DND-41 (cell line): ENCODE results near the gene LRP8.

Experiments
- ATAC-seq: fragments of 200-7000 bp; cut with Tn5 transposase; 3 replicates; pipeline ENCODE4 v1.9.1; 2021; ENCODE audit warnings: low read depth; ENCODE audit not compliant: insufficient read depth
- DNase-seq: peaks from one replicate; pipeline ENCODE4 v3.0.0-alpha.2; 2020
- H2AFZ ChIP-seq: 2 replicates; pipeline ENCODE4 v1.6.0; 2012; ENCODE audit warnings: low read depth, low read length
- H3K27ac ChIP-seq: 2 replicates; pipeline ENCODE4 v1.5.1; 2012; ENCODE audit warnings: low read length, inconsistent platforms
- H3K27me3 ChIP-seq: fragments of 200-600 bp; sonication (generic); 2 replicates; pipeline ENCODE4 v1.6.0; 2012; ENCODE audit warnings: low read length, mild to moderate bottlenecking, inconsistent platforms; ENCODE audit not compliant: insufficient read depth, poor library complexity
- H3K36me3 ChIP-seq: 2 replicates; pipeline ENCODE4 v1.5.1; 2012; ENCODE audit warnings: low read length, inconsistent platforms; ENCODE audit not compliant: insufficient read depth
- H3K4me1 ChIP-seq: 2 replicates; pipeline ENCODE4 v1.5.1; 2012; ENCODE audit warnings: mild to moderate bottlenecking, low read length; ENCODE audit not compliant: insufficient read depth
- H3K4me2 ChIP-seq: 2 replicates; pipeline ENCODE4 v1.6.0; 2012; ENCODE audit warnings: mild to moderate bottlenecking, moderate library complexity, low read length, inconsistent platforms; ENCODE audit not compliant: insufficient read depth
- H3K4me3 ChIP-seq, 2 experiments: fragments of 200-600 bp in 1 of 2; shearing (Covaris generic) in 1 of 2; 2 replicates each; pipeline ENCODE4 v1.5.1; 2012 to 2016; ENCODE audit warnings: inconsistent platforms in 2 of 2, low read length in 2 of 2, mild to moderate bottlenecking in 2 of 2, low read depth in 1 of 2, moderate library complexity in 1 of 2
- H3K79me2 ChIP-seq: 2 replicates; pipeline ENCODE4 v1.6.0; 2012; ENCODE audit warnings: low read length, inconsistent platforms; ENCODE audit not compliant: insufficient read depth
- H3K9ac ChIP-seq: 2 replicates; pipeline ENCODE4 v1.6.0; 2012; ENCODE audit warnings: low read depth, mild to moderate bottlenecking, inconsistent platforms, low read length, moderate library complexity
- H3K9me3 ChIP-seq: 2 replicates; pipeline ENCODE4 v1.5.1; 2012; ENCODE audit warnings: low read length, moderate library complexity, mild to moderate bottlenecking, inconsistent platforms; ENCODE audit not compliant: insufficient read depth, severe bottlenecking
- H4K20me1 ChIP-seq: 2 replicates; pipeline ENCODE4 v1.6.0; 2012; ENCODE audit warnings: low read length; ENCODE audit not compliant: insufficient read depth
- CTCF ChIP-seq: IDR thresholded peaks from 2 replicates; pipeline ENCODE4 v1.5.1; 2012; ENCODE audit warnings: borderline replicate concordance, low read length, moderate library complexity, mild to moderate bottlenecking; ENCODE audit not compliant: poor library complexity, severe bottlenecking; ENCODE audit errors: extremely low read depth
- EZH2 ChIP-seq: IDR thresholded peaks from 3 replicates; pipeline ENCODE4 v1.6.1; 2012; ENCODE audit warnings: borderline replicate concordance, low read depth, mild to moderate bottlenecking, moderate library complexity, low read length, inconsistent platforms; ENCODE audit not compliant: severe bottlenecking

Gene LRP8

DNA sequence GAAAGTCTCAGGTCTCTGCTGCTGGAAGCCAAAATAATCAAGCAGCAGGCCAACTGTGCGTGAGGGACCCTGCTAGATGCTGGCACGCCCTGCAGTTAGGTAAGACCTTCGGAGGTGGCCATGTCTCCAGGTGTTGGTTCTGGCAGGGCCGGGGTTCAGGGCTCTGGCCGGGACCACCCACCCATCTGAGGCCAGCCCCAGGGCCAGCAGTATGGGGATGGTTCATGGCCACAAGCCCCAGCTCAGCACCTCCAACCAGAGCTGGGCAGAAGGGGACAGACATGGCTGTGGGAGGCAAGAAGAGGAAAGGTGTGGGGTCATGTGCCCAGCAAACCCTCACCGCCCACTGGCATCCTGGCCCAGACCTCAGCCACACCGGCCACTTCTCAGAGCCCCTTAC is 23.3 kb downstream of the LRP8 start:
- Histone ChIP-seq H3K4me1 (no peaks in the 10 kb centered on the region), H3K79me2 (peaks cover 99% of the 10 kb centered on the region), H4K20me1 (peaks cover 99% of the 10 kb centered on the region), H3K9ac (no peak overlapping the region), H2AFZ (no peak overlapping the region), H3K4me2 (no peak overlapping the region), H3K27me3 (no peaks in the 10 kb centered on the region), H3K36me3 (peaks cover 91% of the 10 kb centered on the region), H3K9me3 (no peaks in the 10 kb centered on the region), H3K27ac (no peak overlapping the region), H3K4me3 (no peak overlapping the region)
- ATAC-seq, result no peak
- TF ChIP-seq CTCF (no peak), EZH2 (no peak)
- no peak for DNase-seq

- TF ChIP-seq CTCF (no peak), EZH2 (no peak)
- Histone ChIP-seq H3K27ac (no peak overlapping the region), H3K4me1 (no peaks in the 10 kb centered on the region)
Measured at GRCh38 chr1:53303726-53304515, 23.9 kb downstream of the LRP8 start.

DNA sequence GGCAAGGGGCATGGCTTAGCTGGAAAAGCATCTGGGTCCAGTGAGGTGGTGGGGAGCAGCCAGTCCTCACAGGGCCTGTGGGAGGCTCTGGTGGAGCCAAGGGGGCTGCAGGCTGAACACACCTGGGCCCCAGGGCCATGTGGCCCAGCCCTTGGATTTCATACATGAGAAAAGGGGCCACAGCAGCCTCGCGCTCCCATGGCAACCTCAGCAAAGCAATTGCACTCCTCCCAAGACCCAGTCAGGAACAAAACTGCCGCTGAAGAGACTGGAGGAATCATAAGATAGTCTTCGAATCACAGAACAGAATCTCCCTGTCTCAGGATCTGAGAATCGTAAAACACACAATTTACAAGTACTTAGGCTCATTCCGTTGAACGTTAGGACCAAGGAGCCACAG is 24.6 kb downstream of the LRP8 start:
- Histone ChIP-seq H3K9me3 (no peaks in the 10 kb centered on the region), H3K9ac (no peak overlapping the region), H3K27ac (no peak overlapping the region), H4K20me1 (peaks cover 99% of the 10 kb centered on the region), H3K79me2 (peaks cover 100% of the 10 kb centered on the region), H3K27me3 (no peaks in the 10 kb centered on the region), H3K4me3 (no peak overlapping the region), H3K4me2 (no peak overlapping the region), H3K36me3 (peaks cover 90% of the 10 kb centered on the region), H3K4me1 (no peaks in the 10 kb centered on the region), H2AFZ (no peak overlapping the region)
- DNase-seq, result no peak
- no peak for ATAC-seq
- TF ChIP-seq CTCF (no peak), EZH2 (no peak)

More at GRCh38 chr1:53303726-53304515, 23.9 kb downstream of the LRP8 start:
- no peak overlapping the region for H3K4me2 ChIP-seq
- peaks cover 99% of the 10 kb centered on the region for H4K20me1 ChIP-seq
- H3K27me3 ChIP-seq, result no peaks in the 10 kb centered on the region
- H3K9ac ChIP-seq, result no peak overlapping the region
- H3K9me3 ChIP-seq, result no peaks in the 10 kb centered on the region
- DNase-seq (no peak), ATAC-seq (no peak)
- peaks cover 91% of the 10 kb centered on the region for H3K36me3 ChIP-seq
- peaks cover 100% of the 10 kb centered on the region for H3K79me2 ChIP-seq
- H3K4me3 ChIP-seq, result no peak overlapping the region
- H2AFZ ChIP-seq, result no peak overlapping the region
